Body of pancreas (tissue), 4 donors: ENCODE data around the gene P2RY6. TPM values are rescaled to one million over a fixed set of nuclear protein-coding genes. Genes with fewer than 3 reads are reported as not detected.

ENCODE experiments used
- ATAC-seq: fragments of 150-250 bp; one replicate; pipeline ENCODE4 v1.9.1; 2016
- DNase-seq, 4 donors: peaks; one replicate each; pipeline ENCODE4 v3.0.0-alpha.2; 2019
- H3K27ac ChIP-seq, 4 donors: fragments of 200-600 bp; sonication (generic); 1 replicate in 3 of 4; 2 replicates in 1 of 4; pipeline versions ENCODE4 v1.5.1 to v1.6.1; 2016 to 2019; ENCODE audit warnings: mild to moderate bottlenecking in 1 of 4, mixed read lengths in 1 of 4, moderate library complexity in 1 of 4
- H3K27me3 ChIP-seq, 2 donors: fragments of 200-600 bp; sonication (generic); one replicate each; pipeline ENCODE4 v1.6.0; 2016; ENCODE audit warnings: mild to moderate bottlenecking in 1 of 2
- H3K36me3 ChIP-seq, 2 donors: fragments of 200-600 bp; sonication (generic); replicated peaks in 1 of 2; 2 replicates each; pipeline ENCODE4 v1.5.1; 2016; ENCODE audit warnings: low read depth in 2 of 2; ENCODE audit not compliant: insufficient read depth in 1 of 2
- H3K4me1 ChIP-seq: fragments of 200-600 bp; sonication (generic); one replicate; pipeline ENCODE4 v1.6.0; 2016
- H3K4me3 ChIP-seq, 2 donors: fragments of 200-600 bp; sonication (generic); 1 replicate in 1 of 2; 2 replicates in 1 of 2; pipeline ENCODE4 v1.5.1; 2016 to 2019
- H3K9me3 ChIP-seq, 3 donors: fragments of 200-600 bp; sonication (generic); 1 replicate in 2 of 3; 2 replicates in 1 of 3; pipeline ENCODE4 v1.5.1; 2016
- POLR2A ChIP-seq, 3 donors: fragments of 450-650 bp; IDR thresholded peaks; one replicate each; pipeline ENCODE4 v1.6.1; 2016; ENCODE audit warnings: antibody characterized with exemption in 3 of 3, mild to moderate bottlenecking in 2 of 3
- WGBS, 2 donors: methylation state at CpG; one replicate each; pipeline ENCODE4 v1.1.5; 2017; 5-methylcytosine and 5-hydroxymethylcytosine counted together
- intact Hi-C: fragments of 100-400 bp; cut with DNase I; formaldehyde crosslinking; loops from one replicate; pipeline ENCODE4 v1.15.1; 2023
- total RNA-seq, 2 donors: library from RNA; depleted of rRNA; stranded (reverse); fragments of >200 nt; gene quantifications; one replicate each; pipeline ENCODE4 v1.1.0, GENCODE V29; 2016
- TF ChIP-seq, protein P1 (sequence below), 7 experiments: fragments of 450-650 bp in 4 of 7; fragments of 200-600 bp in 3 of 7; sonication (generic) in 3 of 7; IDR thresholded peaks; one replicate each; pipeline ENCODE4 v1.5.1; 2016 to 2019; ENCODE audit warnings: antibody characterized with exemption in 7 of 7

Gene P2RY6
- total RNA-seq, 2 donors from 2014 or later, result not detected

DNA sequence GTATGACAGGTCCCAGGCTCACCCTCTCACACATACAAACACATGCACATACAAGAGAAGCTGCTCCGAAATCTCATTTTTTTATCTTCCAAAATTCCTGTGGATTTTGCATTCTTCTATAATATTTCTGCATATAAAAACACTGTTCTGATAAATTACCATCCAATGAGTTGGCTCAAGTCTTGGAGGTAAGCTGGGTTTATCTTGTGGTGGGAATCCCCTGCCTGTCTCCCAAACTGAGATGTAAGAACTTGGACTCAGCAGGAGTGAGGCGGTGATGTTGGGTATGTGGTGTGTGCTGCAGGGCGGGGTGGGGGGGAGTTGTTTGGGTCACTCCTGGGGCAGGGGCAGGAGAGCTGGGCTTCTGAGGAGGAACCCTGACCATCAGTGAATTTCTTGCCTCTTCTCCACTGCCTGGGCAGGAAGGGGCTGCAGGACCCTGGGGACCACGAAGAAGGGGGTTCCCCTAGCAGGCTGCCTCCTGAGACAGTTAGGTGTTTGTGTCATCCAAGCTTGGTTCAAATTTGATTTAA is 6.8 kb upstream of the P2RY6 start:
- H3K36me3 ChIP-seq, result no peaks in the 10 kb centered on the region
- peaks cover 0 to 9% of the 10 kb centered on the region in 2 donors for H3K27me3 ChIP-seq
- no peak overlapping the region for H3K27ac ChIP-seq
- no peak for TF ChIP-seq POLR2A (IDR thresholded peaks at IDR 0.05)
- TF ChIP-seq, protein P1, sequence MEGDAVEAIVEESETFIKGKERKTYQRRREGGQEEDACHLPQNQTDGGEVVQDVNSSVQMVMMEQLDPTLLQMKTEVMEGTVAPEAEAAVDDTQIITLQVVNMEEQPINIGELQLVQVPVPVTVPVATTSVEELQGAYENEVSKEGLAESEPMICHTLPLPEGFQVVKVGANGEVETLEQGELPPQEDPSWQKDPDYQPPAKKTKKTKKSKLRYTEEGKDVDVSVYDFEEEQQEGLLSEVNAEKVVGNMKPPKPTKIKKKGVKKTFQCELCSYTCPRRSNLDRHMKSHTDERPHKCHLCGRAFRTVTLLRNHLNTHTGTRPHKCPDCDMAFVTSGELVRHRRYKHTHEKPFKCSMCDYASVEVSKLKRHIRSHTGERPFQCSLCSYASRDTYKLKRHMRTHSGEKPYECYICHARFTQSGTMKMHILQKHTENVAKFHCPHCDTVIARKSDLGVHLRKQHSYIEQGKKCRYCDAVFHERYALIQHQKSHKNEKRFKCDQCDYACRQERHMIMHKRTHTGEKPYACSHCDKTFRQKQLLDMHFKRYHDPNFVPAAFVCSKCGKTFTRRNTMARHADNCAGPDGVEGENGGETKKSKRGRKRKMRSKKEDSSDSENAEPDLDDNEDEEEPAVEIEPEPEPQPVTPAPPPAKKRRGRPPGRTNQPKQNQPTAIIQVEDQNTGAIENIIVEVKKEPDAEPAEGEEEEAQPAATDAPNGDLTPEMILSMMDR (IDR thresholded peaks at IDR 0.05), result no peak
- ATAC-seq (no peak), DNase-seq (no peak)
- no peaks in the 10 kb centered on the region for H3K9me3 ChIP-seq
- 78 to 84% methylated on average over 3 to 4 of the region's 4 CpGs for WGBS, 2 donors
- peaks cover 5% of the 10 kb centered on the region for H3K4me1 ChIP-seq
- no peak overlapping the region for H3K4me3 ChIP-seq
- intact Hi-C loops, result no loop called here

DNA sequence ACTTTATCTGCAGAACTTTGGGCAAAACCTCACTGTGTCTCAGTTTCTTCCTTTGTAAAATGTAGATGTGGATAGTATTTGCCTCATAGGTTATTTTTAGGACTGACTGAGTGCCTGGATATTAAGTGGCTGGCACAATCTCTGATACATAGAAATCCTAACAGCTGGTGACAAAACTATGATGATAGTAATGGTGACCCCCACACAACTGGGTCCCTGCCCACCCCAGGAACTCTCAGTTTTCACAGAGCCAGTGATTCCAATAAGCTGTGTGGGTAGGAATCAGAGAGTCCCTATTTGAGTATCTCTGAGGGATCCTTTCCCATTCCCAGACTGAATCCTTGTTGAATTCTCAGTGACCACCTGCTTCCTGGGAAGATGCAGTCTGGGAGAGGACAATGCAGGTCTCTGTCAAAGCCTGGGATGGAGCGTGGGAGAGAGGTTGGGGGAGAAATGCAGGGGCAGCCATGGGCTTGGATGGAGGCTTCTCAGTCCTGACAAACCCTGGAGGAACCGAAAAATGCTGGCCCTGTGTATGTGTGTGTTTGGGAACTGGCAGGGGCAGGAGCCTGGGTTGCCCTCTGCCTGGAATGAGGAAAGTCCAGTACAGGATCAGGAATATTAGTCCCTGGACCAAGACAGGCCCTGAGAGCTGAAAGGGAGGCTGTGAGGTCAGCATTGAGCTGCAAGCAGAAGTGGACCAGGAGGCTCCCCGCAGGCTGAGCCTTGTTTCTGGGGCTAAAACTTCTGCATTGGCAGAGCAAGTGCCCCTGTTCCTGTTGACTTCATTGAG is 6.1 kb upstream of the P2RY6 start:
- no peak overlapping the region for H3K27ac ChIP-seq
- DNase-seq (no peak), ATAC-seq (no peak)
- H3K36me3 ChIP-seq, result no peaks in the 10 kb centered on the region
- H3K4me3 ChIP-seq, result no peak overlapping the region
- 73 to 80% methylated on average over 2 to 3 of the region's 3 CpGs for WGBS, 2 donors
- intact Hi-C loops, result no loop called here
- H3K4me1 ChIP-seq, result peaks cover 5% of the 10 kb centered on the region
- H3K27me3 ChIP-seq, result peaks cover 0 to 9% of the 10 kb centered on the region in 2 donors
- TF ChIP-seq POLR2A (IDR thresholded peaks at IDR 0.05), result no peak
- TF ChIP-seq, protein P1 (IDR thresholded peaks at IDR 0.05), result no peak
- H3K9me3 ChIP-seq, result no peaks in the 10 kb centered on the region

DNA sequence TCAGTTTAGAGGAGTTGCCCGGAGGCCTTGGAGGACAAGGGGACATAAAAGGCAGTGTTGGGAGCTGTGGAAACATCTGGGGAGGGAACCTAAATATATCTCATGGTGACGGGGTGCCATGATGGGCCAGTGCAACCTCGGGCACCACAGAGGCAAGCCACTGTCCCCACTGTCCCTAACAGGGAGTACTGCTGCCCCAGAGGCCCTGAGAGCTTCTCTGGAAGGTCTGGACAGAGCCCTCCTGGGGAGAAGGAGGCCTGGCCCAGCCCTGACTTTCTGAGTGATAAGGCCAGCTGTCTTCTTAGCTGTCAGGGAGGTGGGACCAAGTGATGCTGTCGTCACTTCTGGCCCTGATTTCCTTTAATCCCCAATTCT is 5.5 kb upstream of the P2RY6 start:
- no peak for TF ChIP-seq POLR2A (IDR thresholded peaks at IDR 0.05)
- TF ChIP-seq, protein P1 (IDR thresholded peaks at IDR 0.05), result no peak
- Histone ChIP-seq H3K9me3 (no peaks in the 10 kb centered on the region), H3K27ac (no peak overlapping the region), H3K27me3 (peaks cover 0 to 9% of the 10 kb centered on the region in 2 donors), H3K36me3 (no peaks in the 10 kb centered on the region), H3K4me3 (no peak overlapping the region), H3K4me1 (peaks cover 5% of the 10 kb centered on the region)
- intact Hi-C loops, result no loop called here
- ATAC-seq (no peak), DNase-seq (no peak)
- WGBS, 2 donors, result 75 to 77% methylated on average over 3 to 4 of the region's 4 CpGs

DNA sequence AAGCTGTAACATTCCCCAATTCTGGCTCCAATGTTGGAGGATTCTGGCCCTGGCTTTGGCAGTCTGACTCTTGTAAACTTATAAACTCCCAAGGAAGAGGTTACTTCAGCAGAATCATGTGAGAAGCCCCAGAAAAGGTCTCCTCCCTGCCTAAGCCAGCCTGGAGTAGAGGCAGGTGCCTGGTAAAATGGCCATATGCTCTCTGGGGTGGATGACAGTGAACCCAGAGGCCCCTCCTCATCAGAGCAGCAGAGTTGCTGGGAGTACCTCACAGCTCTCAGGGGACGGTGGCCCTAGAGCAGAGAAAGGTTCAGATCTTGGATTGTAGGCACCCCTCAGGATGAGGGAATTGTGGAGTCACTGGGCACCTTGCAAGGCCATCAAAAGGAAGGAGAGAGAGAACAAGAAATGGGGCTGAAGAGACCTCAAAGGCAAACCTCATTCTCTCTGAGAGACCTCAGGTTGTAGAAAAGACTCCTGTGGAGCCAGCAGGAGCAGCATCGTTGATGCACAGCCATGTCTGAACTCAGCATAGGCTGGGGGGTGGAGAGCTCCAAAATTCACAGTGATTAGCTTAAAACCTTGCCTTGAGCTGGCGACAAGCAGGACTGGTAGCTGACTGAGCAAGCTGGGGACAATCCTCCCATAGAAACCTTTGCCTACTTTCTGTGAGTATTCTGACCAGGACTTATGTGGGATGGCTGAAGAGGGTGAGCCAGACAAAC is 4.9 kb upstream of the P2RY6 start:
- no peak for DNase-seq

More for the DNA sequence above, 4.9 kb upstream of the P2RY6 start:
- ATAC-seq, result no peak
- no peaks in the 10 kb centered on the region for H3K36me3 ChIP-seq
- H3K4me1 ChIP-seq, result peaks cover 5% of the 10 kb centered on the region
- H3K4me3 ChIP-seq, result no peak overlapping the region
- intact Hi-C loops, result no loop called here
- H3K9me3 ChIP-seq, result no peaks in the 10 kb centered on the region
- TF ChIP-seq, protein P1 (IDR thresholded peaks at IDR 0.05), result no peak
- no peak overlapping the region for H3K27ac ChIP-seq
- 73 to 74% methylated on average over 3 of the region's 3 CpGs for WGBS, 2 donors
- peaks cover 0 to 9% of the 10 kb centered on the region in 2 donors for H3K27me3 ChIP-seq
